H1 (cell line): Measurements from ENCODE around the gene AGAP1. TPM values are rescaled to one million over a fixed set of nuclear protein-coding genes. Genes with fewer than 3 reads are reported as not detected.

Source experiments
- CTCF ChIA-PET: fragments of 300-600 bp; sonication (Branson Sonifier 250); formaldehyde crosslinking; loops from one replicate; lab custom pipeline; 2021; ENCODE audit not compliant: partially characterized antibody; lab: Charles Lee
- POLR2A ChIA-PET: fragments of 300-600 bp; sonication (Branson Sonifier 250); formaldehyde crosslinking; loops from one replicate; lab custom pipeline; 2021; ENCODE audit warnings: inconsistent platforms; ENCODE audit not compliant: partially characterized antibody; lab: Charles Lee
- DNase-seq, 2 experiments: peaks; one replicate each; pipeline versions ENCODE4 v3.0.0 to v3.0.0-alpha.2; 2010 to 2022; ENCODE audit warnings: low spot score in 2 of 2, low read depth in 1 of 2, mixed read lengths in 1 of 2
- FAIRE-seq: peaks from 2 replicates; lab custom pipeline; 2011; peaks lifted over from hg19 to GRCh38; lab: Jason Lieb, UNC
- H2AFZ ChIP-seq: 2 replicates; pipeline ENCODE4 v1.8.1; 2012; ENCODE audit warnings: low read length, inconsistent platforms
- H2AK5ac ChIP-seq: 2 replicates; pipeline ENCODE4 v1.6.1; 2013; ENCODE audit warnings: low read depth, low read length
- H2BK120ac ChIP-seq: replicated peaks from 2 replicates; pipeline ENCODE3; 2013; ENCODE audit warnings: low read depth, low read length, inconsistent platforms
- H2BK12ac ChIP-seq: 2 replicates; pipeline ENCODE4 v1.6.1; 2013; ENCODE audit warnings: low read depth, low read length
- H2BK15ac ChIP-seq: 2 replicates; pipeline ENCODE4 v1.6.1; 2013; ENCODE audit warnings: low read length
- H2BK20ac ChIP-seq: 2 replicates; pipeline ENCODE4 v1.6.1; 2013; ENCODE audit warnings: low read length
- H2BK5ac ChIP-seq: 2 replicates; pipeline ENCODE4 v1.6.1; 2013; ENCODE audit warnings: low read depth, low read length
- H3K14ac ChIP-seq: 2 replicates; pipeline ENCODE4 v1.6.1; 2013; ENCODE audit warnings: inconsistent platforms; ENCODE audit not compliant: insufficient read length
- H3K18ac ChIP-seq: 2 replicates; pipeline ENCODE4 v1.6.1; 2013; ENCODE audit warnings: low read length; ENCODE audit errors: extremely low read depth
- H3K23ac ChIP-seq: 2 replicates; pipeline ENCODE4 v1.6.1; 2013; ENCODE audit warnings: inconsistent platforms; ENCODE audit not compliant: insufficient read length
- H3K23me2 ChIP-seq: 2 replicates; pipeline ENCODE4 v1.6.1; 2013; ENCODE audit warnings: low read depth, low read length
- H3K27ac ChIP-seq: 2 replicates; pipeline ENCODE4 v1.6.1; 2011; ENCODE audit warnings: low read depth, low read length, inconsistent platforms
- H3K27me3 ChIP-seq, 4 experiments: replicated peaks in 1 of 4; 1 replicate in 1 of 4; 2 replicates in 3 of 4; pipeline versions ENCODE4 v1.6.1 to v1.8.1; 2011 to 2013; ENCODE audit warnings: low read length in 3 of 4, mild to moderate bottlenecking in 3 of 4, inconsistent platforms in 2 of 4, mixed read lengths in 2 of 4, moderate library complexity in 1 of 4; ENCODE audit not compliant: control insufficient read depth in 3 of 4, insufficient read depth in 3 of 4; ENCODE audit errors: extremely low read depth in 1 of 4
- H3K36me3 ChIP-seq, 4 experiments: 2 replicates each; pipeline versions ENCODE4 v1.6.1 to v1.8.1; 2011 to 2013; ENCODE audit warnings: mild to moderate bottlenecking in 4 of 4, low read length in 3 of 4, moderate library complexity in 2 of 4, control low read depth in 1 of 4, inconsistent platforms in 1 of 4; ENCODE audit not compliant: insufficient read depth in 4 of 4, control insufficient read depth in 2 of 4
- H3K4ac ChIP-seq: replicated peaks from 2 replicates; pipeline ENCODE3; 2013; ENCODE audit warnings: low read length, low read depth, mixed read lengths, inconsistent platforms; ENCODE audit not compliant: insufficient read length
- H3K4me1 ChIP-seq, 4 experiments: replicated peaks in 1 of 4; 1 replicate in 1 of 4; 2 replicates in 3 of 4; pipeline versions ENCODE4 v1.6.1 to v1.8.1; 2011 to 2013; ENCODE audit warnings: low read length in 3 of 4, inconsistent platforms in 2 of 4, mixed read lengths in 1 of 4; ENCODE audit not compliant: insufficient read depth in 4 of 4, control insufficient read depth in 3 of 4
- H3K4me2 ChIP-seq, 2 experiments: 2 replicates each; pipeline versions ENCODE4 v1.6.1 to v1.8.1; 2011 to 2013; ENCODE audit warnings: low read depth in 2 of 2, low read length in 2 of 2, control low read depth in 1 of 2, inconsistent platforms in 1 of 2, mild to moderate bottlenecking in 1 of 2; ENCODE audit not compliant: insufficient read depth in 1 of 2
- H3K4me3 ChIP-seq, 4 experiments: fragments of 200-600, 300-600 bp in 1 of 4; sonication (generic), shearing (Covaris generic), sonication (Bioruptor Twin) in 1 of 4; 2 replicates each; pipeline versions ENCODE4 v1.5.1 to v1.8.1; 2011 to 2016; ENCODE audit warnings: low read length in 4 of 4, low read depth in 3 of 4, control low read depth in 2 of 4, inconsistent platforms in 2 of 4, mild to moderate bottlenecking in 2 of 4, mixed read lengths in 1 of 4, moderate library complexity in 1 of 4; ENCODE audit not compliant: insufficient read depth in 2 of 4; ENCODE audit errors: extremely low read depth in 1 of 4
- H3K56ac ChIP-seq: replicated peaks from 2 replicates; pipeline ENCODE3; 2013; ENCODE audit warnings: low read depth, mild to moderate bottlenecking, mixed read lengths, low read length, inconsistent platforms; ENCODE audit not compliant: insufficient read length
- H3K79me1 ChIP-seq: 2 replicates; pipeline ENCODE4 v1.6.1; 2013; ENCODE audit warnings: low read depth, low read length, control low read depth
- H3K79me2 ChIP-seq, 2 experiments: 2 replicates each; pipeline versions ENCODE4 v1.6.1 to v1.8.1; 2012 to 2013; ENCODE audit warnings: low read length in 2 of 2, mild to moderate bottlenecking in 2 of 2, inconsistent platforms in 1 of 2; ENCODE audit not compliant: insufficient read depth in 2 of 2, control insufficient read depth in 1 of 2
- H3K9ac ChIP-seq, 4 experiments: replicated peaks in 1 of 4; 1 replicate in 1 of 4; 2 replicates in 3 of 4; pipeline versions ENCODE4 v1.6.1 to v1.8.1; 2011 to 2013; ENCODE audit warnings: low read depth in 3 of 4, low read length in 3 of 4, control low read depth in 2 of 4, mild to moderate bottlenecking in 2 of 4, moderate library complexity in 2 of 4, inconsistent platforms in 1 of 4; ENCODE audit errors: extremely low read depth in 1 of 4
- H3K9me3 ChIP-seq, 2 experiments: 2 replicates each; pipeline versions ENCODE4 v1.6.1 to v1.8.1; 2012 to 2013; ENCODE audit warnings: mild to moderate bottlenecking in 2 of 2, moderate library complexity in 2 of 2, control low read depth in 1 of 2, inconsistent platforms in 1 of 2, low read depth in 1 of 2, low read length in 1 of 2, mixed read lengths in 1 of 2; ENCODE audit not compliant: insufficient read depth in 2 of 2
- H4K20me1 ChIP-seq, 2 experiments: replicated peaks in 1 of 2; 2 replicates each; pipeline versions ENCODE3 to v1.8.1; 2011 to 2013; ENCODE audit warnings: inconsistent platforms in 2 of 2, low read length in 2 of 2, mild to moderate bottlenecking in 1 of 2; ENCODE audit not compliant: insufficient read depth in 2 of 2, control insufficient read depth in 1 of 2
- H4K5ac ChIP-seq: 2 replicates; pipeline ENCODE4 v1.6.1; 2013; ENCODE audit warnings: low read length, low read depth, mixed read lengths, inconsistent platforms; ENCODE audit not compliant: insufficient read length
- H4K8ac ChIP-seq: 2 replicates; pipeline ENCODE4 v1.8.0; 2013; ENCODE audit warnings: mild to moderate bottlenecking, moderate library complexity, low read length, inconsistent platforms; ENCODE audit not compliant: insufficient read depth; ENCODE audit errors: extremely low read depth
- H4K91ac ChIP-seq: replicated peaks from 2 replicates; pipeline ENCODE3; 2013; ENCODE audit warnings: low read length, mixed read lengths, inconsistent platforms; ENCODE audit not compliant: insufficient read length
- CBX5 ChIP-seq: fragments of 300-800, 300-1000 bp; sonication (generic); IDR thresholded peaks from 2 replicates; pipeline ENCODE4 v1.7.1; 2016; ENCODE audit warnings: antibody characterized with exemption, low read length, low read depth
- CTCF ChIP-seq, 3 experiments: IDR thresholded peaks; 1 replicate in 2 of 3; 2 replicates in 1 of 3; pipeline versions ENCODE4 v1.5.1 to v1.6.1; 2011; ENCODE audit warnings: low read length in 3 of 3, mild to moderate bottlenecking in 3 of 3, inconsistent platforms in 2 of 3, low read depth in 1 of 3, moderate library complexity in 1 of 3; ENCODE audit not compliant: insufficient read depth in 1 of 3; ENCODE audit errors: control extremely low read depth in 1 of 3
- E2F6 ChIP-seq: IDR thresholded peaks from 2 replicates; pipeline ENCODE4 v1.6.1; 2012; ENCODE audit warnings: inconsistent platforms
- GTF2F1 ChIP-seq: IDR thresholded peaks from 2 replicates; pipeline ENCODE4 v1.6.1; 2012; ENCODE audit warnings: low read depth, low read length, improper control_type of control experiment, borderline replicate concordance
- RAD21 ChIP-seq, 2 experiments: IDR thresholded peaks in 1 of 2; conservative IDR thresholded peaks in 1 of 2; 2 replicates each; pipeline ENCODE4 v1.6.1; 2011; ENCODE audit warnings: low read depth in 2 of 2, low read length in 2 of 2, improper control_type of control experiment in 1 of 2, inconsistent platforms in 1 of 2, mild to moderate bottlenecking in 1 of 2, moderate library complexity in 1 of 2
- RNF2 ChIP-seq: fragments of 200-900, 300-1000 bp; sonication (generic); IDR thresholded peaks from 2 replicates; pipeline ENCODE4 v1.7.1; 2016; ENCODE audit warnings: borderline replicate concordance, low read depth, mild to moderate bottlenecking, antibody characterized with exemption, low read length; ENCODE audit not compliant: poor library complexity, severe bottlenecking; ENCODE audit errors: missing control alignments
- SP1 ChIP-seq: IDR thresholded peaks from 2 replicates; pipeline ENCODE4 v1.6.1; 2011; ENCODE audit warnings: low read depth, low read length
- WGBS, 2 experiments: shearing (Covaris generic) in 1 of 2; methylation state at CpG; one replicate each; pipeline versions ENCODE4 v1.1.6 to v1.1.7; 2013 to 2015; ENCODE audit warnings: low lambda C conversion rate in 2 of 2, mixed read lengths in 2 of 2, inconsistent platforms in 1 of 2, low coverage in 1 of 2, missing lambda C conversion rate in 1 of 2; ENCODE audit not compliant: insufficient replicate concordance in 2 of 2, insufficient coverage in 1 of 2, insufficient read length in 1 of 2; ENCODE audit errors: extremely low coverage in 1 of 2, missing lambda C conversion rate in 1 of 2; 5-methylcytosine and 5-hydroxymethylcytosine counted together
- polyA plus RNA-seq, 7 experiments: library from polyadenylated mRNA; depleted of rRNA in 3 of 7; stranded (reverse) in 5 of 7; unstranded in 2 of 7; fragments of >200 nt in 5 of 7; fragments of 200-250 nt in 2 of 7; gene quantifications; 1 replicate in 5 of 7; 2 replicates in 1 of 7; 4 replicates in 1 of 7; pipeline versions ENCODE4 v1.2.1 to v1.2.3, GENCODE V29; 2011 to 2013; ENCODE audit warnings: missing spikeins in 2 of 7, mixed read lengths in 2 of 7
- total RNA-seq: library from RNA; stranded (reverse); fragmentation: NEBNext Ultra II Directional; extraction: Animal tissue kit (Norgen Biotek cat#: 25700); gene quantifications from 2 replicates; pipeline ENCODE4 v1.2.1, GENCODE V29; 2021

AGAP1 gene
- total and polyA plus RNA-seq, 2 of the 8 experiments (the other 6 are each of a cell fraction or from before 2014, with no cell fraction given) = 18.1 to 39.4 TPM

GRCh38 chr2:236101311-236101950 lies 607.6 kb downstream of the AGAP1 start:
- 95% methylated on average over 29 of the region's 29 CpGs; no CpG with 5 or more reads in 1 of the 2 experiments for WGBS, 2 experiments
- no peaks in the 10 kb centered on the region for H3K36me3 ChIP-seq
- no peak overlapping the region for H3K14ac ChIP-seq
- DNase-seq (no peak), FAIRE-seq (no peak)
- H3K9me3 ChIP-seq = no peaks in the 10 kb centered on the region
- no peak overlapping the region for H2AK5ac ChIP-seq
- POLR2A ChIA-PET = no interaction called here
- H3K4ac ChIP-seq = no peak overlapping the region
- no peaks in the 10 kb centered on the region for H3K79me2 ChIP-seq
- no peaks in the 10 kb centered on the region for H3K23me2 ChIP-seq
- no peak overlapping the region for H2BK120ac ChIP-seq
- no peak overlapping the region for H3K9ac ChIP-seq
- H4K5ac ChIP-seq = no peak overlapping the region
- H4K20me1 ChIP-seq = peaks cover 0 to 3% of the 10 kb centered on the region in 2 experiments
- H2BK20ac ChIP-seq = no peak overlapping the region
- H3K56ac ChIP-seq = no peak overlapping the region
- H4K8ac ChIP-seq = peak overlapping the region; percentile 91; the same call in 1 of the 2 replicates
- no peak overlapping the region for H3K4me2 ChIP-seq
- H2BK5ac ChIP-seq = no peak overlapping the region
- peaks cover 0 to 2% (median 0%) of the 10 kb centered on the region in 4 experiments; a peak in 1 of 7 replicates for H3K4me1 ChIP-seq
- H3K18ac ChIP-seq = no peak overlapping the region
- H3K23ac ChIP-seq = no peak overlapping the region
- no peak overlapping the region for H2AFZ ChIP-seq
- H3K27ac ChIP-seq = no peak overlapping the region
- no peak overlapping the region for H3K4me3 ChIP-seq
- H3K79me1 ChIP-seq = no peaks in the 10 kb centered on the region
- no peaks in the 10 kb centered on the region for H3K27me3 ChIP-seq
- CTCF ChIA-PET = interaction anchor here (0.6 to 1.2 kb wide), 5 partner anchors 9 to 122 kb away, joined by 3 to 4 read pairs (median 3); no protein-coding TSS in a partner anchor
- H4K91ac ChIP-seq = no peak overlapping the region
- H2BK12ac ChIP-seq = no peak overlapping the region; the same call in 1 of the 2 replicates
- H2BK15ac ChIP-seq = no peak overlapping the region
- no peak for TF ChIP-seq CBX5
- TF ChIP-seq E2F6 = no peak
- peak in 1 of 3 experiments; percentile 27; a peak in 1 of 4 replicates for TF ChIP-seq CTCF (IDR thresholded peaks at IDR 0.05; ENCODE audit: control extremely low read depth in 1 of 3, insufficient read depth in 1 of 3, low read depth in 1 of 3, low read length in 3 of 3)
- peak; percentile 9 to 39; a peak in 3 of 4 replicates for TF ChIP-seq RAD21 (IDR thresholded peaks at IDR 0.05 in 1 of 2, conservative IDR thresholded peaks at IDR 0.05 in 1 of 2; ENCODE audit: low read depth in 2 of 2, low read length in 2 of 2)
- no peak for TF ChIP-seq GTF2F1
- TF ChIP-seq RNF2 = no peak
- no peak for TF ChIP-seq SP1
